ENCODE data around the gene MUTYH.

DNA sequence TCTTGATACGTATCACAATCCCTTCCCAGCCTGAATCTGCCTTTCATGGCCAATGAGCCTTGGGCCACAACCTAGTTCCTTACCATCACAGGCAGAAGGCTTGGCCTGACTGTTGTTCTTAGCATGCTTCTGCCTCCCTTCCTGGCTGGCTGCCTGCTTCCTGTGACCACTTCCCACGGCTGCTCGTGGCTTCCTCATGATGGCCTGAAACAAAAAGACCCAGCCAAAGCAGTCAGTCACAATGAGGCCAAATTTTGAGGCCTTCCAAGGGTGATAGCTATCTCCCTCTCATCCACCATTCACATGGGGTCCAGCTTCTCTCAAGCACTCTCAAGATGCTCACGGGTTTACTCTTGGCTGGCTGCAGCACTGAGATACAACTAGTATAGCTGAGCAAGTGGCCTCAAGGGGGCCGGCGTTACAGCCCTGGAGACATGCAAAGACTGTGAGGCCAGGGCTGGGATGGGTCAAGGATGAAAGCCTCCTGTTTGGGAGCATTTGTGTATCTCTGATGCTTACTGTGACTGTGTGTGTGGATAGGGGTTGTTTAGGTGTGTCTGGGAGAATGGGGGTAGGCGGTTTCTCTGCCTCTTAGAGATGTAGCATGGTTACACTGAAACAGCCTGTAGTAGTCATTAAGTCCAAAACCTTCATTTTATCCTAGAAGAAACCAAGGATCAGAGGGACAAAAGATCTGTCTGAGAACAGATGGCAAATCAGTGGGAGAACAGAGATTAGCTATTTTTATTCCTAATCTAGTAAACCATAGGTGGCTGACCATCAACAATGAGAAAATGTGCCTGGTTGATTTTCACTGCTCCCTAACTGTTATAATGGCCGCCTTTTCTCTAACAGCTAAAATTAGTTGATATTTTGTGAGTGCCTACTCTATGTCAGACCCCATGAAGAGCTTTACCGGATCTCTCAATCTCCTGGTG lies 5.7 kb downstream of the MUTYH start:
- TF ChIP-seq, protein P1, sequence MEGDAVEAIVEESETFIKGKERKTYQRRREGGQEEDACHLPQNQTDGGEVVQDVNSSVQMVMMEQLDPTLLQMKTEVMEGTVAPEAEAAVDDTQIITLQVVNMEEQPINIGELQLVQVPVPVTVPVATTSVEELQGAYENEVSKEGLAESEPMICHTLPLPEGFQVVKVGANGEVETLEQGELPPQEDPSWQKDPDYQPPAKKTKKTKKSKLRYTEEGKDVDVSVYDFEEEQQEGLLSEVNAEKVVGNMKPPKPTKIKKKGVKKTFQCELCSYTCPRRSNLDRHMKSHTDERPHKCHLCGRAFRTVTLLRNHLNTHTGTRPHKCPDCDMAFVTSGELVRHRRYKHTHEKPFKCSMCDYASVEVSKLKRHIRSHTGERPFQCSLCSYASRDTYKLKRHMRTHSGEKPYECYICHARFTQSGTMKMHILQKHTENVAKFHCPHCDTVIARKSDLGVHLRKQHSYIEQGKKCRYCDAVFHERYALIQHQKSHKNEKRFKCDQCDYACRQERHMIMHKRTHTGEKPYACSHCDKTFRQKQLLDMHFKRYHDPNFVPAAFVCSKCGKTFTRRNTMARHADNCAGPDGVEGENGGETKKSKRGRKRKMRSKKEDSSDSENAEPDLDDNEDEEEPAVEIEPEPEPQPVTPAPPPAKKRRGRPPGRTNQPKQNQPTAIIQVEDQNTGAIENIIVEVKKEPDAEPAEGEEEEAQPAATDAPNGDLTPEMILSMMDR (IDR thresholded peaks at IDR 0.05): no peak
- TF ChIP-seq EP300 (IDR thresholded peaks at IDR 0.05): no peak

Data from gastroesophageal sphincter (tissue), 3 donors.